Epithelial cell of proximal tubule (primary cell): ENCODE results near the gene C1QTNF12. TPM values are rescaled to one million over a fixed set of nuclear protein-coding genes. Genes with fewer than 3 reads are reported as not detected.

Source experiments
- DNase-seq: peaks from one replicate; pipeline ENCODE4 v3.0.0-alpha.2; 2011; ENCODE audit warnings: low read depth
- H3K4me3 ChIP-seq: 2 replicates; pipeline ENCODE4 v1.5.1; 2011; ENCODE audit warnings: low read depth, mild to moderate bottlenecking, low read length
- CTCF ChIP-seq: conservative IDR thresholded peaks from 2 replicates; pipeline ENCODE4 v1.5.1; 2012; ENCODE audit warnings: low read depth, mild to moderate bottlenecking, low read length
- total RNA-seq: library from RNA; depleted of rRNA; stranded (reverse); fragments of >200 nt; gene quantifications from 2 replicates; pipeline ENCODE4 v1.2.3, GENCODE V29; 2015

The C1QTNF12 gene
- total RNA-seq, 1 donor from 2014 or later = 5.1 TPM

- TF ChIP-seq CTCF = no peak
- DNase-seq = no peak
- no peak overlapping the region for H3K4me3 ChIP-seq
These were observed 19.8 kb downstream of the C1QTNF12 start for GRCh38 chr1:1226566-1227362.

- TF ChIP-seq CTCF = no peak
- no peak overlapping the region for H3K4me3 ChIP-seq
- no peak for DNase-seq
These were observed 20.6 kb downstream of the C1QTNF12 start for GRCh38 chr1:1225913-1226312.

GRCh38 chr1:1225238-1225845, 21.2 kb downstream of the C1QTNF12 start:
- no peak for DNase-seq
- TF ChIP-seq CTCF = no peak
- H3K4me3 ChIP-seq = no peak overlapping the region

- no peak overlapping the region for H3K4me3 ChIP-seq
- DNase-seq = no peak
- TF ChIP-seq CTCF = no peak
These were observed 22.6 kb downstream of the C1QTNF12 start for GRCh38 chr1:1223891-1224290.

- TF ChIP-seq CTCF = no peak
- DNase-seq = no peak
- no peak overlapping the region for H3K4me3 ChIP-seq
These were observed 23.2 kb downstream of the C1QTNF12 start for GRCh38 chr1:1223321-1223720.

GRCh38 chr1:1222575-1223225, 23.8 kb downstream of the C1QTNF12 start:
- H3K4me3 ChIP-seq = no peak overlapping the region
- DNase-seq = no peak
- TF ChIP-seq CTCF = no peak
